ENCODE results near the gene TCP11L2.
"Not testable (repeated sequence)": the region's sequence is repeated elsewhere in the genome, so short reads cannot be mapped to it uniquely, and the experiment has no call there.

TCP11L2 gene

DNA sequence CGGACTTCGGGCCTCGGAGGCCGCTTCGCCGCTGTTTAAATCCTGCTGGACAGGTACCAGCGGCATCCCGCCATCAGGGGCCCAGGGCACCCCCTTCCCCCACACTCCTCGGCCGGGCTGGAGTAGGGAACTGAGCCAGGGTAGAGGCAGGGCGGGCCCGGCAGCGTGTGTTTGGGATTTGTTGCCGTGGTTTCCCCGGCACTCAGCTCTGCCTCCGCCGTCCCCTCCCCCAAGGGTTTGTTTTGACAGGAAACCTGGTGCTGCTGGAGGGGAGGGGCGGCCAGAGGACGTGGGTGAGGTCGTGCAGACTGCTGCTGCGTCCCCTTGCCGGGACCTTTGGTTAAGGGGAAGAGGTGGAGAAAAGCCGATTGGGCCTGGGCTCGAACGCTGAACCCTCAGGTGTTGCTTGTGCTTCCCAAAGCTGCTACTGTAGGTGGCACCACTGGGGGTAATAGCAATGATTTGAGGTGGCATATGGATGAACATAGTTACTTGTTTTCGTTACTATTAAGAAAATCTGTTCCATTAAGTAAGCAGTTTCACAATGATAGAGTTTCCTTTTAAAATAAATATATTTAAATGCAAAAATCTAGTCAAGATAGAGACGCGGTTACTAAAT is 778 bp downstream of the TCP11L2 start:
- in situ Hi-C loops (cut with HindIII; ENCODE audit: low sequenced_read_pairs) = no loop called here

DNA sequence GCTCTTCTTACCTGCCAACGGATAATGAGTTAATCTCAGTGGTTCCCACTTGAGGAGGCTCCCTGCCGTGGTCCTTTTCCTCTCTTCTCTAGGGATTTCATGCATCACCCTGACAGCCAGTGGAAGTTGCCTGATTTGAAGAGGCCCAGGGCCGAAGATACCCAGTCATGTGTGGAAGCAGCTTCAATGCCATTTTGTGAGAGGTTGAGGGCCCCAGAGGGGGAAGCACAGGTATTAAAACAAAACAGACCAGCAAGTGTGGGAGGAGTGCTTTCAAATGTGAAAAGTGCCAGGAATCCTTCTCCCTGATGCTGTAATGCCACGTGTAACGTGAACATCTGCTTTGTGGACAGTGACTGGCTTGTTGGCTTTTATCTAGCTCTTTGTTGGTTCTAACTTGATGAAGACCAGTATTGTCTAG is 1.5 kb downstream of the TCP11L2 start:
- in situ Hi-C loops (cut with HindIII; ENCODE audit: low sequenced_read_pairs) = no loop called here

DNA sequence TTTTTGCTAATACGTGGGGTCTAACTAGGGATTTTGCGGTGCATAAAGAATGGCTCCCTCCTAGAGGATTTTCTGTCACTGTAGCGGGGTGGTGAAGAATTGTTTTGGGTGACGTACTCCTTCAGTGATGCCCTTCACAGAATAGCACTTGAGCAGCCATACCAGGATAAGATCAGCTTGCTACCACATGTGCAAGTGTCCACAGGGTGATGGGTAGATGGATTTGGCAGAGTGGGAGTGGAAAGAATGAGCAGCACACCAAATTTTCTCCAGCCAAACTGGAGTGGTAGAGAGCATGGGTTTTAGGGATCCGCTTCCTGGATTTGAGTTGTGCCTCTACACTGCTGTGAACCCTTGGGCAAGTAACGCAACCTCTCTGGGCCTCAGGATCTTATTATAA is 2.3 kb downstream of the TCP11L2 start:
- in situ Hi-C loops (cut with HindIII; ENCODE audit: low sequenced_read_pairs) = no loop called here

DNA sequence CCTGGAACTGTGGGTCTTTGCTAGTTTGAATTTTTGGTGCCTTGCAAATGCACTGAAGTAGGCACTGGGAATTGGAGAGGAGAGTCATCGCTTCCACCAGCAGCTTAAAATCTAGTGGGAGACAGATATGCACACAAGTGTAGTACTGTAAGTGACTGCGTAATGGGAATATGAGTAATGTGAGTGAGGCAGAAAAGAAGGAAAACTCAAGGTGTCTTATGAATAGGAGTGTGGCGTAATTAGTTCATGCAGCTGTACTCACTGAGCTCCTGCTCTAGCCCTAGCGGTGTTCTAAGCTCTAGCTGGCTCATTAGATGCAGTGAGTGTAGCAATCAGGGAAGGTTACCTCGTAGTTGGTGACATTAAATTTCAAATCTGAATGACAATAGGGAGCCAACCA is 2.8 kb downstream of the TCP11L2 start:
- in situ Hi-C loops (cut with HindIII; ENCODE audit: low sequenced_read_pairs) = no loop called here

DNA sequence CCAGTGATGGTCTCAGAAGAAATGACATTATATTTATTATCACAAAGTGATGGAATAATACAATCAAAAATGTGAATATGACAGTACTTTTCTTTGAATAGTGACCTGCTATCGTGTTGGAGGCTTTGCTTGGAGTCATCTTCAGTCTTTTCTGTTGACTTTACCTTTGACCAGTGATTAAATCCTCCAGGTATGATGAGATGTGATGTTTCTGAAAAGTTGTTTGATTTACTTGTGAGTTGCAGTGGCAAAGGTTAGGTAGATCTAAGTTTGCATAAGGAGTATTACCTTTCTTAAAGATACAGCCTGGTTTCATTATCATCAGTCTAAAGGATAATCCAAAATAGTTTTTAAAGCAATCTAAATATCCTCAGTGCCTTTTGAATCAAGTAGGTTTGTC is 4.6 kb downstream of the TCP11L2 start:
- in situ Hi-C loops (cut with HindIII; ENCODE audit: low sequenced_read_pairs) = no loop called here

DNA sequence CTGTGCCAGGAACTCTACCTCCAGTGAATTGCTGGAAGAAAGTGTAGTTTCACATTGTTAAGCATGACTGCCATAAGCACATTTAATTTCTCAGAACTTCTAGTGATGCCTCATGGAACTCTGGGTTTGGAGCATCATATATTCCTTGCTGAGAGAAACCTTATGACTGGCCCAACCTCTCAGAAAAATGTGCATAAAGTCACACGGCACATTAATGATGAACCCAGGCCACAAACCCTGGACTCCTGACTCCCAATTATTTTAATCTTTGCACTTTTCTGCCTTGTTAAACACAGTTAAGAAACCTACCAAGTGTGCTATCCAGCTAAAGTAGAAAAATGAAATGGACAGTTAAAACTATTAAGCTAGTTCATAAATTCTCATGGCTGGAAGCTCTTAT is 5.6 kb downstream of the TCP11L2 start:
- in situ Hi-C loops (cut with HindIII; ENCODE audit: low sequenced_read_pairs) = no loop called here

DNA sequence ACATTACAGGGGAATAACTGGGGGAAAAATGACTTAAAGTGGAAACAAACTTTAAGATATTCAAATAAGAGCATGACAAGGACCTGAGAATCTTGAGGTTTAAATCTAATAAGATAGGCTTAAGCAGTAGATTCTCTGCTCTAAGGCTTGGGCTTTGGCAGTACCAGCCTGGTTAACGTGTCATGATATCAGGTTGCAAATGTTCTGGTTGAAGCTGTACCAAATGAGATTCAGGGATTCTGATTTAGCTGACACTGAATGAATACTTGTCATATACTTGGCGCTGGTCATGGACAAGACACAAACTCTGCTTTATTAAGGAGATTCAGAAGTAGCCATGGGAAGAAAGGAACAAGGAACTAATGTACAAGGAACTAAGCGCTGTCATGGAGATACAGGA is 6.1 kb downstream of the TCP11L2 start:
- in situ Hi-C loops (cut with HindIII; ENCODE audit: low sequenced_read_pairs) = no loop called here

DNA sequence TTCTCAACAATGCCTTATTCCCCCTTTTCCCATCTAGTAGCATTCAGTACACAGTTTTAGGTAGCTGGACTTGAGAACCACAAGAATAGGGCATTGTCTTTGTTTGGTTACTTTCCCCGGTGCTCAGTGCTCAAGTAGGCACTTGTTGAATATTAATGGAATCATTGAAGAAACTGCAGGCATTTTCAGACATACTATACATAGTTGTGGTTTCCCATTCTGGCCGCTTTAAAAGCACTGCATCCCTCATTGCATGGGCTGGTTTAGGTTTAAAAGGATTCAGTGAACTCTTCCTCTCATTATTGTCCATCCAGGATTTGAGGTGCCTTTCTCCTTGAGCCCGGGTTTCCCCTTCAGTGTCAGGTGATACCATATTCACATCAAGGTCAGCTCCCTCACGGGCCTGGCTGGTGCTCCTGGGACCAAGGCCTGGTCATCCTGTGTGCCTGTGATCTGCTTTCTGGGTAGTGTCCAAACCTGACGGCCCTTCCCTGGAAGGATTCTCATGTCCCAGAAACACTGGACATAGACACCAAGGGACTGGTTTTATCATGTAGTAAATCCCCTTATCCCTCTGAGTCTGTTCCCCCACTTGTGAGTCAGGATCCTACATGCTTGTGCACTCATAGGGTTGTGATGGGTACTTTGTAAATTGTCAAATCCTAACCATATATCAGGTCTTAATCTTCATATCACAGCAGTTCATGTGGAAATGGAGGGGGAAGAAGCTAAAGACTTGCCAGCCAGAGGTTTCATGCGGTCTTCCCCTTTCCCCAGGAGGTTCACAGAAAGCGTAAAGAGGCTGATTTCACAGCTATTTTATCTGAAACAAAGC is 7.4 kb downstream of the TCP11L2 start:
- in situ Hi-C loops (cut with HindIII; ENCODE audit: low sequenced_read_pairs) = no loop called here

DNA sequence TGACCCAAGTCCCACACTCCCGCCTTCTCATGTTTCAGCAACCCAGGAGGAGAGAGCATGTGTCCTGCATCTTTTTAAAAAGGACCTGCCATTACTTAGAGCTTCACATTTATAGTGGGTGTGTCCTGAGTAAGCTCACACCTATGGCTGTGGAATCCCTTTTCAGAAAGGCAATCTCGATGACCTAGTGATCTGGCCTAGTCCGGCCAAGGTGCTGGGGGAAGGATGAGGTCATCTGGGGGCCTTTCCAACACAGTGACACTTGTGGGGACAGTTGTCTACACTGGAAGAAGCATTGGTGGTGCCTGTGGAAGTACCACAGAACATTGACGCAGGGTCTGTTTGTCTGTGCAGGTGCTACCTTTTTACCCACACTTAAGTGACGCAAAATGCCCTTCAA is 8.2 kb downstream of the TCP11L2 start:
- in situ Hi-C loops (cut with HindIII; ENCODE audit: low sequenced_read_pairs) = no loop called here

DNA sequence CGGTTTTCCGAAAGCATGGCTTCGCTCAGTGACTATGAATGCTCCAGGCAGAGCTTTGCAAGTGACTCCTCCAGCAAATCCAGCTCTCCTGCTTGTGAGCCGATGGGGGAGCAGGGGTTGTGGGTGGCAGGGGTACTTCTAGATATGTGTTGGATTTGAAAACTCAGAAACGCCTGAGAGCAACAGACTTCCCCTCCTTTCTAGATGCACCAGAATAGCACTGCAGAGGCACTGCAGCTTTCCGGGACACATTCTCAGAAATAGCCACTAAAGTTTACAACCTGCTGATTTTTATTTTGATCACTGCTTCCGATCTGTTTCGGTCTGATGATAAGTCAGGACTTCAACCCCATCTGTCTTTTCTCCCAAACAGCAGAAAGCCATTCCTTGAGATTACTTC is 8.6 kb downstream of the TCP11L2 start:
- in situ Hi-C loops (cut with HindIII; ENCODE audit: low sequenced_read_pairs) = no loop called here

DNA sequence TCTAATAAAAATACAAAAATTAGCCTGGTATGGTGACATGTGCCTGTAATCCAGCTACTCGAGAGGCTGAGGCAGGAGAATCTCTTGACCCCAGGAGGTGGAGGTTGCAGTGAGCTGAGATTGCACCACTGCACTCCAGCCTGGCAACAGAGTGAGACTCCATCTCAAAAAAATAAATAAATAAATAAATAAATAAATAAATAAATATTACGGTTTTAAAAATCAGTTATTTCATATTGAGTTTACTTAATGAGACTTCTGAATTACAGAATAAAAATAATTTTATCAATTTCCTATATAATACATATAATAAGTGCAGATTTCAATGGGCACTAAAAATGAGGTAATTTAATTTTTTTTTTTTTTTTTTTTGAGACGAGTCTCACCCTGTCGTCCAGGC is 10.9 kb downstream of the TCP11L2 start:
- in situ Hi-C loops (cut with HindIII; ENCODE audit: low sequenced_read_pairs) = not testable (repeated sequence)

DNA sequence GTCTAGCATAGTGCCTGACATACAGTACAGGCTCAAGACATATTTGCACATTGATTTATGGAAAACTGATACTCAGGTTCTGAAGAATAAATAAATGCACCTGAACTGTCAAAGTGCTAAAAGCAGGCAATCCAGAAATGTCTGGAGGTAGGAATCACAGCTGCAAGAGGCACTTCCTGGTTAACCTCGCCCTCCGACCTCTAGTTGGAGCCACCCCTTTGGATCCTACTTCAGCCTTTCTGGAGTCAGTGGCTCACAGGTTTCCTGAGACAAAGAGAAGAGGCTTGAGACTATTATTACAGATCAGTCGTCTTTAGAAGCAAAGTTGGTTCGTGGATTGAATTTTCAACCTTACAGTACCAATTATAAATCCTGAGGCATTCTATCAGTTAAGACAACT is 13.0 kb downstream of the TCP11L2 start:
- in situ Hi-C loops (cut with HindIII; ENCODE audit: low sequenced_read_pairs) = no loop called here

DNA sequence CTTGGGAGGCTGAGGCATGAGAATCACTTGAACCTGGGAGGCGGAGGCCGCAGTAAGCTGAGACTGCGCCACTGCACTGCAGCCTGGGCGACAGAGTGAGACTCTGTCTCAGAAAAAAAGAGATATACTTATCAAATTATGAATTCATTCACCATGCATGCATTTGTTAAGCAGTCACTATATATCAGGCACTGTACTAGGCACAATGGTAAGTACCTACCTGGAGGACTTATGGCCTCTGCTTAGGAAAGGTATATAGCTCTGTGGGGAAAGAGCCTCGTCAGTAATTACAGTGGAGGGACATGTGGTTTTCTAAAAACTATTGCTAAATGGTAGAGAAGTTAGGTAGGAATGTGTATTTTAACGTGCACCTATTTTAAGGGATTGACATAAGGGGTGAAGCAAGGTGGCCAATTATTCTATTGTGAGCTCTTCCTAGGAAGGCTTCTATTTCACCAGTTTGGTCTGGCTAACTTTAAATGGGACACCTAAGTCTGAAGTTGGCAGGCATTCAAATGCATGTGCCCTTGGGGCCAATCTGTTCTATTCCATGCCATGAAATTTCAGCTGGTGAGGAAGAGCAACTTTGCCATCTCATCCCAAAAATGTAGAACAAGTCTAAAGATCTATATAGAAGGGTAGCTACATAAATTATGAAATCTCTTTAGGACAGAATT is 15.0 kb downstream of the TCP11L2 start:
- in situ Hi-C loops (cut with HindIII; ENCODE audit: low sequenced_read_pairs) = no loop called here

DNA sequence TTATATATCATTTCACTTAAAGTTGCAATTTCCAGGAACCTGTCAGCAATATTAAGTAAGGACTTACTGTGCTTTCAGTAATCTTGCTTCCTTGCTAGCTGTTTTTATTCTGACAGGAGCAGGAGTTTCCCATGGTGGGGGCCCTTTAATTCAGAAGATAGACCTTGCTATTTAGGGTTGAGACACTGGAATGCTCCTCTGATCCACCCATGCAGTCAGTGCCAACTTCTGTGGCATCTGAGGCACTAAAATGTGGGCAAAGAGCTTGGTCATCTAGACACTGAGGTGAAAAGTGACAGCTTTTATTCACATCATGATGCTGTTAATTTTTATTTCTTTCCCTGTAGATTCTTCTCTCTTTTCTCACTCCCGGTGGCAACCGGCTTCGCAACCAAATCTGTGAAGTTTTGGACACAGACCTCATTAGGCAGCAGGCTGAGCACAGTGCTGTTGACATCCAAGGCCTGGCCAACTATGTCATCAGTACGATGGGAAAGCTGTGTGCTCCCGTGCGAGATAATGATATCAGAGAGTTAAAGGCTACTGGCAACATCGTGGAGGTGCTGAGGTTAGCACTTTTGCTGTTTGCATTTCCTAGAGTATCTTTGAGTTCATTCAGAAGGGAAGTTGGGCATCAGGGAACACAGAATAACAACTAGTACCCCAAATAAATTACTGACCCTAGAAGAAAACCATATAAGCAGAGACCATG is 18.8 kb downstream of the TCP11L2 start:
- in situ Hi-C loops (cut with HindIII; ENCODE audit: low sequenced_read_pairs) = no loop called here

DNA sequence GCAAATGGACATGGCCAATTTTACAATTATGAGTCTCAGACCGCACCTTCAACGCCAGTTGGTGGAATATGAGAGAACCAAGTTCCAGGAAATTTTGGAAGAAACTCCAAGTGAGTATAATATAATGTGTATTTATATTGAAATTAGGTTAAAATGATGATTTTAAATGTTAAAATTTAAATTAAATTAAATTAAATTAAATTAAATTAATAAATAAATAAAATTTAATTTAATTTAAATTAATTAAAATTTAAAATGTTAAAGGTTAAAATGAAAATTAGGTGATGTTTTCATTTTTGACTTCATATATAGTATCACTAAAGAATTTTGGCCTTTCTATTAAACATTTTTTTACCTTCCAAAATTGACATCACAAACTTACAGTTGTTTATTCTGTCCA is 21.0 kb downstream of the TCP11L2 start:
- in situ Hi-C loops (cut with HindIII; ENCODE audit: low sequenced_read_pairs) = no loop called here

DNA sequence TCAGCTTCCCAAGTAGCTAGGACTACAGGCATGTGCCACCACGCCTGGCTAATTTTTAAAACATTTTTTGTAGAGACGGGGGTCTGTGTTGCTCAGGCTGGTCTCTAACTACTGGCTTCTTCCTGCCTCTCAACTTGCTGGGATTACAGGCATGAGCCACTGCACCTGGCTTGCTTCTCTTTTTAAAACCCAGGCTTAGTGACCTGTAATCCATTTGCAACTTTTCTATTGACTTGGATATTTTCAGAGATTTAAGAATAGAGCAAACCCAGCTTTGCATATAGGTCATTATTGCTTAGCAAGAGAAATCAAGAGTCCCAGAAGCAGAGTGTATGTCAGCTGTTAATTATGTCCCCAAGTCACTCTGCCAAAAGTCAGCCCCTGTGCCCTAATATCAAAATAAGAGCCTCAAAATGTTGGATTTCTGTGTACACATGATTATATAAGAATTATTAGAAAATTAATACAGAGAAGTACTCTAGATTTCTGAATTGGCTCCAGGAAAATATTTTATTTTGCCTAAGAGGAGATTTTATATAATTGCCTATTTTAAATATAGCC is 24.9 kb downstream of the TCP11L2 start:
- in situ Hi-C loops (cut with HindIII; ENCODE audit: low sequenced_read_pairs) = no loop called here

DNA sequence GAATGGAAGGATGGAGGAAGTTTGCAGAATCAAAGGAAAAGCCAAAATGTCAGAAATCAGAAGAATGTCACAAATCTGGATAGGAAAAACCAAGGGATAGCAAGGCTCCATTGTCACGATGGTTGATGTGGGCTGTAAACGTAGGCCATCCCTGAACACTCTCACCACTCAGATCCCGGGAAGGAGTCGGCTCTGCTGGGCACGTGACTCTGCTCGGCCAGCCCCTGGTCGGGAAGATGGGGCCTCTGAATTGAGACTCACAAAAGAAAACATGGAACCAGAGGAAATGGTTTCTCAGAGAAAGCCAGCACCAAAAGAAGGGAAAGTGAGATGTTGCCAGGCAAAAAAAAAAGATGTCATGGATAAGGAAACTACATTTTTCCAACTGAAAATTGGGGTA is 26.2 kb downstream of the TCP11L2 start:
- in situ Hi-C loops (cut with HindIII; ENCODE audit: low sequenced_read_pairs) = no loop called here

DNA sequence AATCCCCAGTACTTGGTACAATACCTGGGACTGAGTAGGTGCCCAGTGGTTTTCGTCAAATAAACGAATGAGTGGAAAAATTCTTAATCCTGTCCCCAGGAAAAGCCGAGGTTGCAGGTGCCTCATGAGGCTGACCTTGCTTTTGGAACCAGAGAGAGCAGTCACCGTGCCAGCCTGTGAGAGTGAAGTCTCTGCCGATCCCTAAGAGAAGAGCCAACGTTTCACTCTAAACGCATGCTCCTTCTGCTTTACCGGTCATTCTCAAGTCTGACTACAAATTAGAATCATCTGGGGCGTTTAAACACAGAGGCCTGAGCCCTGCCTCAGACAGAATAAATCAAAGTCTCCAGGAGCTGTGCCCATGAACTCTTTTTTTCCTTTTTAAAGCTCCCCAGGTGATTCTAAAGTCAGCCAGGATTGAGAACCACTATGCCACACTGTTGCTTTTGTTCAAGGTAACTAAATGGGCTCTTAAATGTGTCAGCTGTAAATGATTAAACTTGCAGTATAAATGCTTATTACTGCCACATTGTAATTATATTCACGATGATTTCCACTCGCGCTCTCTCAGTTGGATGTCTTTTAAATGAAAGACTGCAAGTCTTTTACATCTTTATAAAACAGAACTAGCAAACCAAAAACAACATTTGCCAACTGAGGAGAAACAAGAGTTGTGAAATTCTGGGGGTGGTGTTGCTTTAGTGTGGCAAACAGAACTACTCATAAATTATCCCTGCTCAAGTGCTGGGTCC is 26.9 kb downstream of the TCP11L2 start:
- in situ Hi-C loops (cut with HindIII; ENCODE audit: low sequenced_read_pairs) = no loop called here

DNA sequence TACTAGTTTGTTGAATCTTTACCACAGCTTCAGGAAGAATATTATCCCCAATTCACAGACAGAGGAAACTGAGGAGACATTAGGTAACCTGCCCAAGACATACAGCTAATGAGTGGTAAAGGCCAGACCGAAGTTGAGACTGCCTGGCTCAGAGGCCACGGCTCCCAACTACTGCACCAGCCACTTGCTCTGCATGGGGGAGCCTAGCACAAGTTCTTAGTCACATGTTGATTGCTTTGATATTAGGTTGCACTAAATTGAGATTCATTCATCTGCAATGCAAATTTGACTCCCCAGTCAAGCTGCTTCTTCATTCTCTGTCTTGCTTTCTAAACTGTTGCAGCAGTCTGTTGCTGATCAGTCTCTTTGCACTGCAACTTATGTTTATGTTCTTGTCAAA is 29.1 kb downstream of the TCP11L2 start:
- in situ Hi-C loops (cut with HindIII; ENCODE audit: low sequenced_read_pairs) = no loop called here

DNA sequence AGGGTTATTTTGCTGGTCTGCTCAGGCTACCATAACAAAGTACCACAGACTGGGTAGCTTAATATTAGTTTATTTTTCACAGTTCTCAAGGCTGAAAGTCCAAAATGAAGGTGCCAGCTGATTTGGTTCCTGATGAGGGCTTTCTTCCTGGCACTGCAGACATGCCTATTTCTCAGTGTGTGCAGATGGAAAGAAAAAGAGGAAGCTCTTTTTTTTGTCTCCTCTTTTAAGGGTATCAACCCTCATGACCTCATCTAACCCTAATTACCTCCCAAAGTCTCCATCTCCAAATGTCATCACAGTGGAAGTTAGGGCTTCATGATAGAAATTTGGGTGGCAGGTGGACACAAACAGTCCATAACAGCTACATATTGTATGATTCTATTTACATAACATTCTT is 30.0 kb downstream of the TCP11L2 start:
- in situ Hi-C loops (cut with HindIII; ENCODE audit: low sequenced_read_pairs) = no loop called here
